ENCODE results near the gene REEP5. TPM values are rescaled to one million over a fixed set of nuclear protein-coding genes. Genes with fewer than 3 reads are reported as not detected.

REEP5 gene
- total and polyA plus RNA-seq, 2 of the 4 experiments (the other 2 are of a cell fraction) = 49.3 to 82.0 TPM

DNA sequence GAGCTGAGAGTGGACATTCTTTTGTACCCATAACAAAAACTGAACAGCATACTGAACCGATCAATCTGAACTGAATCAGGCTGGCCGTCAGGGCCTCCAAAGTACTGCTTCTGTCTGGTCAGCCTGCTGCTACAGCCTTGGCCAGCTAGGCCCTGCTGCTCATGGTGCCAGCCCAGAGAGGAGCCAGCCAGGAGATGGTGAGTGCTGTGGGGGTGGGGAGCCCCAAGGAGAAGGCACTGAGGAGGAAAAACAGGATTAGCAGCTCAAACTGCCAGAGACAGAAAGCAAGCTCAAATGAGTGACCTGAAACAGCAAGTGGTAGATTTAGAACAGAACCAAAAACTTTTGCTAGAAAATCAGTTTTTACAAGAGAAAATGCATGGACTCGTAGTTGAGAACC is 37.0 kb downstream of the REEP5 start:
- ChIA-PET CTCF (no interaction called here), POLR2A (ENCODE audit: unreplicated experiment) (no interaction called here)
- ATAC-seq (ENCODE audit: low read depth) (no peak), DNase-seq (no peak)
- no TSS peak for BruUV-seq (replicated peaks)
- Histone ChIP-seq H3K4me3 (ENCODE audit: insufficient read depth, low read depth, low read length) (no peak overlapping the region), H4K5ac (ENCODE audit: low read depth, low read length) (no peak overlapping the region), H2BK15ac (ENCODE audit: low read depth, low read length) (no peak overlapping the region), H3K79me1 (ENCODE audit: low read depth in 1 of 2, low read length in 2 of 2) (peaks cover 26 to 56% of the 10 kb centered on the region in 2 experiments; a peak in 3 of 4 replicates), H2BK120ac (ENCODE audit: low read depth, low read length) (no peak overlapping the region), H3K14ac (replicated peaks; ENCODE audit: low read depth, low read length) (no peak overlapping the region), H4K8ac (ENCODE audit: low read depth in 2 of 2, low read length in 2 of 2) (no peak overlapping the region), H3K27ac (ENCODE audit: insufficient read depth, low read length) (no peak overlapping the region), H3K36me3 (ENCODE audit: control insufficient read depth, insufficient read depth, low read length) (peaks cover 50% of the 10 kb centered on the region), H3K9me3 (ENCODE audit: control insufficient read depth, insufficient read depth, low read length) (no peaks in the 10 kb centered on the region), H2AK9ac (replicated peaks; ENCODE audit: low read depth, low read length, poor library complexity) (no peak overlapping the region), H3K4me1 (ENCODE audit: control insufficient read depth, insufficient read depth, low read length) (no peaks in the 10 kb centered on the region), H2BK5ac (ENCODE audit: low read depth, low read length, poor library complexity, severe bottlenecking) (no peak overlapping the region), H3K23ac (ENCODE audit: low read depth, low read length) (no peak overlapping the region), H3K9me1 (ENCODE audit: insufficient read depth, low read length) (peaks cover 17% of the 10 kb centered on the region; the same call in 1 of the 2 replicates), H3K56ac (ENCODE audit: extremely low read depth, insufficient read depth, low read length) (no peak overlapping the region), H2BK20ac (ENCODE audit: low read depth, low read length) (no peak overlapping the region), H3K9ac (ENCODE audit: low read depth, low read length) (no peak overlapping the region), H3K18ac (ENCODE audit: low read depth, low read length) (no peak overlapping the region), H3K27me3 (ENCODE audit: control insufficient read depth, insufficient read depth, low read length) (no peaks in the 10 kb centered on the region), H3K4me2 (ENCODE audit: low read depth, low read length) (no peak overlapping the region), H3K4ac (ENCODE audit: low read depth, low read length) (no peak overlapping the region), H4K20me1 (ENCODE audit: insufficient read depth, low read length) (peaks cover 19% of the 10 kb centered on the region; the same call in 1 of the 2 replicates), H2AK5ac (ENCODE audit: low read depth, low read length) (no peak overlapping the region), H4K91ac (ENCODE audit: insufficient read depth, low read depth, low read length) (no peak overlapping the region), H2AFZ (replicated peaks; ENCODE audit: low read length, poor library complexity) (no peak overlapping the region)
- intact Hi-C loops (cut with micrococcal nuclease) = no loop called here
- WGBS, 2 experiments (ENCODE audit: extremely low coverage in 2 of 2, insufficient read length in 1 of 2) = 67% methylated on average over 1 of the region's 3 CpGs; no CpG with 5 or more reads in 1 of the 2 experiments
- in situ Hi-C loops (cut with MboI; ENCODE audit: low sequenced_read_pairs) = no loop called here
- dilution Hi-C loops (cut with HindIII; ENCODE audit: low sequenced_read_pairs, unreplicated experiment) = no loop called here
- no peak for TF ChIP-seq BHLHE40 (IDR thresholded peaks at IDR 0.05; ENCODE audit: low read depth, low read length)
- TF ChIP-seq RCOR1 (IDR thresholded peaks at IDR 0.05; ENCODE audit: insufficient replicate concordance, low read length) = no peak
- TF ChIP-seq CEBPB (IDR thresholded peaks at IDR 0.05; ENCODE audit: low read depth, low read length) = no peak
- no peak for TF ChIP-seq MXI1 (IDR thresholded peaks at IDR 0.05; ENCODE audit: borderline replicate concordance, low read depth, low read length)
- TF ChIP-seq POLR2A (IDR thresholded peaks at IDR 0.05; ENCODE audit: low read depth, low read length) = no peak
- TF ChIP-seq RFX5 (IDR thresholded peaks at IDR 0.05; ENCODE audit: low read depth, low read length) = no peak
- no peak for TF ChIP-seq CHD1 (IDR thresholded peaks at IDR 0.05; ENCODE audit: low read depth, low read length)
- TF ChIP-seq RAD21 (IDR thresholded peaks at IDR 0.05; ENCODE audit: low read length) = no peak
